GM19238 (cell line): Measurements from ENCODE around the gene KRT15.
"Not testable (repeated sequence)": the region's sequence is repeated elsewhere in the genome, so short reads cannot be mapped to it uniquely, and the experiment has no call there.

ENCODE experiments used
- DNase-seq: peaks from one replicate; pipeline ENCODE4 v3.0.0; 2011; ENCODE audit warnings: low spot score; ENCODE audit not compliant: insufficient read length

KRT15 gene

GRCh38 chr17:41544491-41544892 lies 25.8 kb upstream of the KRT15 start:
- DNase-seq, result no peak

- not testable (repeated sequence) for DNase-seq
Observed at GRCh38 chr17:41542786-41543185, 24.1 kb upstream of the KRT15 start.

- DNase-seq, result no peak
Observed at GRCh38 chr17:41542357-41542756, 23.7 kb upstream of the KRT15 start.

- no peak for DNase-seq
Observed at GRCh38 chr17:41540921-41541625, 22.4 kb upstream of the KRT15 start.

- DNase-seq, result no peak
Observed at GRCh38 chr17:41539979-41540701, 21.4 kb upstream of the KRT15 start.

GRCh38 chr17:41539071-41539492 lies 20.4 kb upstream of the KRT15 start:
- DNase-seq, result no peak

GRCh38 chr17:41538565-41538991 lies 19.9 kb upstream of the KRT15 start:
- DNase-seq, result no peak

- DNase-seq, result no peak
Observed at GRCh38 chr17:41537990-41538389, 19.3 kb upstream of the KRT15 start.

- DNase-seq, result no peak
Observed at GRCh38 chr17:41537614-41537954, 18.9 kb upstream of the KRT15 start.

- no peak for DNase-seq
Observed at GRCh38 chr17:41536741-41537613, 18.3 kb upstream of the KRT15 start.

- DNase-seq, result no peak
Observed at GRCh38 chr17:41535764-41536481, 17.2 kb upstream of the KRT15 start.

- DNase-seq, result no peak
Observed at GRCh38 chr17:41534899-41535546, 16.3 kb upstream of the KRT15 start.

GRCh38 chr17:41533613-41534012 lies 14.9 kb upstream of the KRT15 start:
- DNase-seq, result no peak

- DNase-seq, result no peak
Observed at GRCh38 chr17:41532947-41533570, 14.4 kb upstream of the KRT15 start.

GRCh38 chr17:41531993-41532392 lies 13.3 kb upstream of the KRT15 start:
- DNase-seq, result no peak

- no peak for DNase-seq
Observed at GRCh38 chr17:41530062-41531048, 11.7 kb upstream of the KRT15 start.

GRCh38 chr17:41529491-41529915 lies 10.8 kb upstream of the KRT15 start:
- no peak for DNase-seq

- no peak for DNase-seq
Observed at GRCh38 chr17:41528959-41529353, 10.3 kb upstream of the KRT15 start.
